Stomach (tissue), 4 donors: ENCODE data around the gene ADCY6.

Experiments used
- CTCF ChIP-seq, 7 experiments: fragments of 450-650 bp in 4 of 7; fragments of 200-600 bp in 3 of 7; sonication (generic) in 3 of 7; IDR thresholded peaks; one replicate each; pipeline ENCODE4 v1.5.1; 2016 to 2019; ENCODE audit warnings: antibody characterized with exemption in 7 of 7, control low read depth in 2 of 7, mild to moderate bottlenecking in 1 of 7
- EP300 ChIP-seq: sonication (generic); formaldehyde crosslinking; IDR thresholded peaks from one replicate; pipeline ENCODE4 v1.6.1; 2017; ENCODE audit warnings: antibody characterized with exemption
- POLR2AphosphoS5 ChIP-seq, 3 donors: sonication (generic); formaldehyde crosslinking; IDR thresholded peaks; one replicate each; pipeline ENCODE4 v1.6.1; 2016; ENCODE audit warnings: antibody characterized with exemption in 3 of 3

DNA sequence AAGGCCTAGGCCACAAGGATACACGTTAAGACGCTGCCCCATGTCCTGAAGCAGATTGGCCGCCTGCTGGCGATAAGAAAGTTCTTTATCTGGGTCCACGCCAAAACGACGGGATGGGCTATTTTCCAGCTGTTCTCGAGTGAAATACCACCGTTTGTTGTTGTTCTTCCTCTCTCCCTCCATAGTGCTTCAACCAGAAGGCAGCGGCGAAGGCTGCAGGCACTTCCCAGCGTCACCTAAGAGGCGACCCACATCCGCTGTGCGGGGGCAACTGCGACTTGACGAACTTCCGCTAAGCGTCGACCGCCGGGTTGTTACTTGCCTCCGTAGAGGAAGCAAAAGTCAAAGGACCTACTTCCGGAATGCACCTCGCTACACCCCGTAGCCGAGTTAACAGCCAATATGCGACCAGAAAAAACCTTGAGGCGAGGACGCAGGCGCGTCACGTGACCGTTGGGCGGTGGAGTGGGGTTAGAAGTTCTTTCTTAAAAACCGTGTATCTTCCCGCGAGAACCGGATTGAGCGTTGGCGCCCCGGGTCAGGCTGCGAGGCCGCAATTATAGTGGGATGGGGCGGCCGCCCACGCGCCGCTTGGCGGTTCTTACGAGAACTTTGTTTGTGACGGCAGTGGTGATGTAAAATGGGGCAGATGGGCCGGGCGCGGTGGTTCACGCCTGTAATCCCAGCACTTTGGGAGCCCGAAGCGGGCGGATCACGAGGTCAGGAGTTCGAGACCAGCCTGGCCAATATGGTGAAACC lies 72.2 kb downstream of the ADCY6 start, which contains the start of gene CCNT1:
- TF ChIP-seq CTCF (IDR thresholded peaks at IDR 0.05) (peak in 3 of 7 experiments; percentile 9 to 40 (median 31)), EP300 (peak; percentile 48), POLR2AphosphoS5 (IDR thresholded peaks at IDR 0.05) (peak; percentile 95 to 99 (median 95))
